HuH-7 (cell line): ENCODE results near the gene MAP3K2.
A peak's percentile ranks its signal among the peaks of the same experiment; 100 is the strongest.
"Not testable (repeated sequence)": the region's sequence is repeated elsewhere in the genome, so short reads cannot be mapped to it uniquely, and the experiment has no call there.

Experiments
- DNase-seq: peaks from one replicate; pipeline ENCODE4 v3.0.0; 2011; ENCODE audit warnings: low spot score

Gene MAP3K2

DNA sequence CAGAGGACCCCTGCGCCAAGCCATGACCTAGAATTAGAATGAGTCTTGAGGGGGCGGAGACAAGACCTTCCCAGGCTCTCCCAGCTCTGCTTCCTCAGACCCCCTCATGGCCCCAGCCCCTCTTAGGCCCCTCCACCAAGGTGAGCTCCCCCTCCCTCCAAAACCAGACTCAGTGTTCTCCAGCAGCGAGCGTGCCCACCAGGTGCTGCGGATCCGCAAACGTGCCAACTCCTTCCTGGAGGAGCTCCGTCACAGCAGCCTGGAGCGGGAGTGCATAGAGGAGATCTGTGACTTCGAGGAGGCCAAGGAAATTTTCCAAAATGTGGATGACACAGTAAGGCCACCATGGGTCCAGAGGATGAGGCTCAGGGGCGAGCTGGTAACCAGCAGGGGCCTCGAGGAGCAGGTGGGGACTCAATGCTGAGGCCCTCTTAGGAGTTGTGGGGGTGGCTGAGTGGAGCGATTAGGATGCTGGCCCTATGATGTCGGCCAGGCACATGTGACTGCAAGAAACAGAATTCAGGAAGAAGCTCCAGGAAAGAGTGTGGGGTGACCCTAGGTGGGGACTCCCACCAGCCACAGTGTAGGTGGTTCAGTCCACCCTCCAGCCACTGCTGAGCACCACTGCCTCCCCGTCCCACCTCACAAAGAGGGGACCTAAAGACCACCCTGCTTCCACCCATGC, 33.5 kb upstream of the MAP3K2 start:
- no peak for DNase-seq

DNA sequence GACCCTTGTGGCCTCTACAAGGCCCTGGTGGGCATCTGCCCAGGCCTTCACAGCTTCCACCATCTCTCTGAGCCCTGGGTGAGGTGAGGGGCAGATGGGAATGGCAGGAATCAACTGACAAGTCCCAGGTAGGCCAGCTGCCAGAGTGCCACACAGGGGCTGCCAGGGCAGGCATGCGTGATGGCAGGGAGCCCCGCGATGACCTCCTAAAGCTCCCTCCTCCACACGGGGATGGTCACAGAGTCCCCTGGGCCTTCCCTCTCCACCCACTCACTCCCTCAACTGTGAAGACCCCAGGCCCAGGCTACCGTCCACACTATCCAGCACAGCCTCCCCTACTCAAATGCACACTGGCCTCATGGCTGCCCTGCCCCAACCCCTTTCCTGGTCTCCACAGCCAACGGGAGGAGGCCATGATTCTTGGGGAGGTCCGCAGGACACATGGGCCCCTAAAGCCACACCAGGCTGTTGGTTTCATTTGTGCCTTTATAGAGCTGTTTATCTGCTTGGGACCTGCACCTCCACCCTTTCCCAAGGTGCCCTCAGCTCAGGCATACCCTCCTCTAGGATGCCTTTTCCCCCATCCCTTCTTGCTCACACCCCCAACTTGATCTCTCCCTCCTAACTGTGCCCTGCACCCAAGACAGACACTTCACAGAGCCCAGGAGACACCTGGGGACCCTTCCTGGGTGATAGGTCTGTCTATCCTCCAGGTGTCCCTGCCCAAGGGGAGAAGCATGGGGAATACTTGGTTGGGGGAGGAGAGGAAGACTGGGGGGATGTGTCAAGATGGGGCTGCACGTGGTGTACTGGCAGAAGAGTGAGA, 32.5 kb upstream of the MAP3K2 start:
- DNase-seq, result no peak

DNA sequence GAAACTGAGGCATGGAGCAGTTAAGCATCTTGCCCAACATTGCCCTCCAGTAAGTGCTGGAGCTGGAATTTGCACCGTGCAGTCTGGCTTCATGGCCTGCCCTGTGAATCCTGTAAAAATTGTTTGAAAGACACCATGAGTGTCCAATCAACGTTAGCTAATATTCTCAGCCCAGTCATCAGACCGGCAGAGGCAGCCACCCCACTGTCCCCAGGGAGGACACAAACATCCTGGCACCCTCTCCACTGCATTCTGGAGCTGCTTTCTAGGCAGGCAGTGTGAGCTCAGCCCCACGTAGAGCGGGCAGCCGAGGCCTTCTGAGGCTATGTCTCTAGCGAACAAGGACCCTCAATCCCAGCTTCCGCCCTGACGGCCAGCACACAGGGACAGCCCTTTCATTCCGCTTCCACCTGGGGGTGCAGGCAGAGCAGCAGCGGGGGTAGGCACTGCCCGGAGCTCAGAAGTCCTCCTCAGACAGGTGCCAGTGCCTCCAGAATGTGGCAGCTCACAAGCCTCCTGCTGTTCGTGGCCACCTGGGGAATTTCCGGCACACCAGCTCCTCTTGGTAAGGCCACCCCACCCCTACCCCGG, 31.8 kb upstream of the MAP3K2 start:
- no peak for DNase-seq

DNA sequence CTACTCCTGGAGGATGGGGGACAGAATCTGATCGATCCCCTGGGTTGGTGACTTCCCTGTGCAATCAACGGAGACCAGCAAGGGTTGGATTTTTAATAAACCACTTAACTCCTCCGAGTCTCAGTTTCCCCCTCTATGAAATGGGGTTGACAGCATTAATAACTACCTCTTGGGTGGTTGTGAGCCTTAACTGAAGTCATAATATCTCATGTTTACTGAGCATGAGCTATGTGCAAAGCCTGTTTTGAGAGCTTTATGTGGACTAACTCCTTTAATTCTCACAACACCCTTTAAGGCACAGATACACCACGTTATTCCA, 31.3 kb upstream of the MAP3K2 start:
- no peak for DNase-seq

DNA sequence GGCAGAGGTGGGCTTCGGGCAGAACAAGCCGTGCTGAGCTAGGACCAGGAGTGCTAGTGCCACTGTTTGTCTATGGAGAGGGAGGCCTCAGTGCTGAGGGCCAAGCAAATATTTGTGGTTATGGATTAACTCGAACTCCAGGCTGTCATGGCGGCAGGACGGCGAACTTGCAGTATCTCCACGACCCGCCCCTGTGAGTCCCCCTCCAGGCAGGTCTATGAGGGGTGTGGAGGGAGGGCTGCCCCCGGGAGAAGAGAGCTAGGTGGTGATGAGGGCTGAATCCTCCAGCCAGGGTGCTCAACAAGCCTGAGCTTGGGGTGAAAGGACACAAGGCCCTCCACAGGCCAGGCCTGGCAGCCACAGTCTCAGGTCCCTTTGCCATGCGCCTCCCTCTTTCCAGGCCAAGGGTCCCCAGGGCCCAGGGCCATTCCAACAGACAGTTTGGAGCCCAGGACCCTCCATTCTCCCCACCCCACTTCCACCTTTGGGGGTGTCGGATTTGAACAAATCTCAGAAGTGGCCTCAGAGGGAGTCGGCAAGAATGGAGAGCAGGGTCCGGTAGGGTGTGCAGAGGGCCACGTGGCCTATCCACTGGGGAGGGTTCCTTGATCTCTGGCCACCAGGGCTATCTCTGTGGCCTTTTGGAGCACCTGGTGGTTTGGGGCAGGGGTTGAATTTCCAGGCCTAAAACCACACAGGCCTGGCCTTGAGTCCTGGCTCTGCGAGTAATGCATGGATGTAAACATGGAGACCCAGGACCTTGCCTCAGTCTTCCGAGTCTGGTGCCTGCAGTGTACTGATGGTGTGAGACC, 30.7 kb upstream of the MAP3K2 start, which contains the start of gene PROC:
Gene PROC (plus strand): TSS at position 128 of the 812 bp plus-strand sequence. CDS start 1,516 bp downstream, outside the sequence.
- DNase-seq, result peak; percentile 74

DNA sequence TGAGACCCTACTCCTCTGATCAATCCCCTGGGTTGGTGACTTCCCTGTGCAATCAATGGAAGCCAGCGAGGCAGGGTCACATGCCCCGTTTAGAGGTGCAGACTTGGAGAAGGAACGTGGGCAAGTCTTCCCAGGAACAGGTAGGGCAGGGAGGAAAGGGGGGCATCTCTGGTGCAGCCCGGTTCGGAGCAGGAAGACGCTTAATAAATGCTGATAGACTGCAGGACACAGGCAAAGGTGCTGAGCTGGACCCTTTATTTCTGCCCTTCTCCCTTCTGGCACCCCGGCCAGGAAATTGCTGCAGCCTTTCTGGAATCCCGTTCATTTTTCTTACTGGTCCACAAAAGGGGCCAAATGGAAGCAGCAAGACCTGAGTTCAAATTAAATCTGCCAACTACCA, 29.6 kb upstream of the MAP3K2 start:
- DNase-seq, result no peak

DNA sequence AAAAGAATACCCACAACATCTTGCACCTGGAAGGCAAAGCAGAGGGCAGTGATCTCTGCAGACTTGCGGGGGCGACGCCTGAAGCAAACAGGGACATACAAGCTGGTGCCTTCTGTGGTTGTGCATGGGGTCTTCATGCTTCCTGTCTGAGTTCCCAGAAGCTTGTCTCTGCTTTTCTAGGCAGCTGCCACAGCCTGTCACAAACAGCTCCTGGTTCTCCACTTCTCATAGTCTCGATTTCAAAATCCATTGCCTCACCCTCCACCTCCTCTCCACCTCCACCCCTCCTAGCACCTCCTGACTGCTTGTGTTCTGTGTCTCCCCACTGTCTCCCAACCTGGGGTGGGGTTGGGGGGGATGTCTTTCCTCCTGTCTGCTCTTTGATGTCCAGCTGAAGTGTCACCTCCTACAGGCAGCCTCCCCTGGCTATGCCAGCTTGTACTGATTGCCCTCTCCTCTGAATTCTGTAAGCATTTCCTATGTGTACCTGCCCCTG, 28.8 kb upstream of the MAP3K2 start:
- DNase-seq, result no peak

DNA sequence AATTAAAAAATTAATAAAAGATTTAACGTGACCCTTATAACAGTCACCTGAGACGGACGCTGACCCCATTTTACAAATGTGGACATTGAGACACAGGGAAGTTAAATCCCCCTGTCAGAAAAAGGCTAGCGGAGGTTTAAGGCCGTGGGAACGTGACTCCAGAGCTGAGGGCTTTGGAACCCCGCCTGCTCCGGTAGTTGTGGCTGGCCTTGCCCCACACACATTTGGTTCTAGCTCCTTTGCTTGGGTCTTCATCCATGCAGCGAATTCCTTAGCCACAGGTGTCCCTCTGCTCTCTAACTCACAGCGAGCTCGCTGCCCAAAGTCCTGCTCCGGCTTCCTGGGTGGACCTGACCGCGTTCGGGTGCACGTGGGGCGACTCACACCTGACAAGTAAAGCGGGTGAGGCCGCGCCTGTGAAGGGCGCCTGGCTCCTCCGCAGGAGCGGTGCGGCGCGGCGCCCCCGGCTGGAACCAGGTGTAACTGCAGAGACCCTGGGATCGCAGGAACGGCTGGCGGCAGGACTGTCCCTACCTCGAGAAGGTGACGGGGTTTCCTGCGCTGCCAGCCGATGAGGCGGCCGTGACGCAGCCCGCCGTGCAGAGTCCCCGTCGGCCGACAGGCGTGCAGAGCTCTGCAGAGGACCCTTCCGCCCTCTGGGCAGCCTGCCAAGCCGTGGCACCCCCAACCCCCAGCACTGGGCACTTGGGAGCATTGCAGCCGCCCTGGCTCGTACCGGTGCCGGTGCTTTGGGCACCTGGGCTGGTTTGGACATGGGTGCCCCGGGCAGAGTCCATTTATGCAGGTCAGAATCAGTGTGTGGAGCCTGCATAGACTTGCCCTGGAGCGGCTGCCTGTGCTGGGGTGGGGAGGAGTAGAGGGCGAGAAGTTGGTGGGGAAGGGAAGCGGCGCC, 28.1 kb upstream of the MAP3K2 start:
- no peak for DNase-seq

DNA sequence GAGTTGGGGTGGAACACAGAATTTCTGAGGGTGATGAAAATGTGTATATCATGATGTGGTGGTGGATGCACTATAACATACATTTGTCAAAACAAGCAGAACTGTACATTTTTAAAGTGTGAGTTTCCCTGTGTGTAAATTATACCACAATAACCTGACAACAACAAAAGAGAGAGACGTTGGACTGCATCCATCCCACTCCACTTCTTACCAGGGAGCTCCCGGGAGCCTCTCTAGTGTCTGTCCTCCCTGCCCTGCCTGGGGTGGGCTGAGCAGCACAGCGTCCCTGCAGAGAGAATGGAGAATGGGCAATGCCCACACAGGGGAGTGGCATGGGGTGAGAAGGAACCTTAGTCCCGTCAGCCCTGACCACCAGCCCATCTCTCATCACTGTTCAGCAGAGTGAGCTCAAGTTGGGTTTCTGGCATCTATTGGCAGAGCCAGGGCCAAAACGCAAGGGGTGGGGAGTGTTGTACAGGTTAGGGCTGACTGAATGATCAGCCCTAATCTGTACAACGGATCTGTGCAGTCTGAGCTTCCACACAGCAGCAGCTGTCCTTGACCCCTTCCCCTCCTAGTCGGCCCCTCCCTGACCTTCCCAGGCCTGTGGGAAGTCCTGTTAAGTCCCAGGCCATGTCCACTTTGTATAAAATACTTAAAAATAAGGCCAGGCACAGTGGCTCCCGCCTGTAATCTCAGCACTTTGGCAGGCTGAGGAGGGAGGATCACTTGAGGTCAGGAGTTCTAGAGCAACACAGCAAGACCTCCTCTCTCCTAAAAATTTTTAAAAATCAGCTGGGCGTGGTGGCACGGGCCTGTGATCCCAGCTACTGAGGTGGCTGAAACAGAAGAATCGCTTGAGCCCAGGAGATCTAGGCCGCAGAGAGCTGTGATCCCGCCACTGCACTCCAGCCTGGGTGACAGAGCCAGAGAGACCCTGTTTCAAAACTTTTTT, 27.1 kb upstream of the MAP3K2 start:
- no peak for DNase-seq

DNA sequence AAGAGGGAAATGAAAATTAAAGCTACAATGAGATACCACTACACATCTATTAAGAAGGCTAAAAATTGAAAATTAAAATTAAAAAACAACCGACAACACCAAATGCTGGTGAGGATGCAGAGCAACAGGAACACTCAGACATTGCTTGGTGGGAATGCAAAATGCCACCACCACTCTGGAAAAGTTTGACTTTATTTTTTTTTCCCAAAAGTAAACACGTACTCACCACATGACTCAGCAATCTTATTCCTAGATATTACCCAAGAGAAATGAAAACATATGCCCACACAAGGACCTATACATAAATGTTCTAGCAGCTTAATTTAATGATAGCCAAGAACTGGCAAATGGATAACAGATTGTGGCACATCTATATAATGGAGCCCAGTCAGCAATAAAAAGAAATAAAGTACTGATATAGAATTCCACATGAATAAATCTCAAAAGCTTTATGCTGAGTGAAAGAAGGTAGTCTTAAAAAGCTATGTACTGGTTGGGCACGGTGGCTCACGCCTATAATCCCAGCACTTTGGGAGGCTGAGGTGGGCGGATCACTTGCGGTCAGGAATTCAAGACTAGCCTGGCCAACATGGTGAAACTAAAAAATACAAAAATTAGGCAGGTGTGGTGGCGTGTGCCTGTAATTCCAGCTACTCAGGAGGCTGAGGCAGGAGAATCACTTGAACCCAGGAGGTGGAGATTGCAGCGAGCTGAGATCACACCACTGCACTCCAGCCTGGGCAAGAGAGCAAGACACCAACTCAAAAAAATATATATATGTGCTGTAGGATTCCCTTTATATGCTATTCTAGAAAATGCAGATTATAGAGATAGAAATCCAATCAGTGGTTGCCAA, 26.2 kb upstream of the MAP3K2 start:
- DNase-seq, result no peak

DNA sequence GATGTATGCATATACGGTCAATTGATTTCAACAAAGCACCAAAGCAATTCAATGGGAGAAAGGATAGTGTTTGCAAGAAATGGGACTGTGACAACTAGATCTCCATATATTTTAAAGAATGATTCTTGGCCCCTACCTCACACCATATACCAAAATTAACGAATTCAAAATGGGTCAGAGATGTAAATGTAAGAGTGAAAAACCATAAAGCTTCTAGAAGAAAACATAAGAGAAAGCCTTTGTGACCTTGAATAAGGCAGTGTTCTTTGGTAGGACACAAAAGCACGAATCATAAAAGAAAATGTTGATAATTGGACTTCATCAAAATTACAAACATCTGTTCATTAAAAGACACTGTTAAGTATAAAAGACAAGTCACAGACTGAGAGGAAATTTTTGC, 25.4 kb upstream of the MAP3K2 start:
- no peak for DNase-seq

DNA sequence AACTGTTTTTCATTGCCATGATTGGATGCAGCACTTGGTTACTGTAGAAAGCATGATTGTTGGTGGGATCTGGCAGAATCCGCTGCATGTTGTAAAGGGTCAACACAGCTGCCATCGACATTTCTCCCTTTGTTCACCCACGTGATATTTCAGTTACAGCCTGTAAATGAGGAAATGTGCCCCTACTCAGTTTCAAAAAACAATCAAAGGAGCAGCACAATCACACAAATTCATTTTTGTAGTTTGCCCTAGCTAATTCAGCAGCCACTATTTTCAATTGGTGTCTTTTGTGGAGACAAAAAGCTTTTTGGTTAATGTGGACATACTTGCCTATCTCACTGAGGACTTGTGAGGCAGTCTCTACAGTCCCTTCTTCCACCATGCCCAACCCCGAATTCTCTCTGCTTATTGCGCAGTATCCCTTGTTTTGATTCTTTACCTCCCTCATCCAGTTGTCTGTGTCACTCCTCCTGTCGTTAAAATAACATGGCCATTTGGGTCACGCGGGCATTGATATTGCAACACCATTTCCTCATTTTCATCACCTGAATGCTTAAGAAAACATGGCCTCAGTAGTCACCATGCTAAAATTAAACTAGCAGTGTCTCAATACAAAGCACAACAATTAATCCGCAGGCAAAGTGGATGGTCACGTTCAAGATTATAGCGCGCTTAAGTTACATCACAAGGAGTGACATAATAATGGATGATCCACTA, 24.0 kb upstream of the MAP3K2 start:
- DNase-seq, result no peak

DNA sequence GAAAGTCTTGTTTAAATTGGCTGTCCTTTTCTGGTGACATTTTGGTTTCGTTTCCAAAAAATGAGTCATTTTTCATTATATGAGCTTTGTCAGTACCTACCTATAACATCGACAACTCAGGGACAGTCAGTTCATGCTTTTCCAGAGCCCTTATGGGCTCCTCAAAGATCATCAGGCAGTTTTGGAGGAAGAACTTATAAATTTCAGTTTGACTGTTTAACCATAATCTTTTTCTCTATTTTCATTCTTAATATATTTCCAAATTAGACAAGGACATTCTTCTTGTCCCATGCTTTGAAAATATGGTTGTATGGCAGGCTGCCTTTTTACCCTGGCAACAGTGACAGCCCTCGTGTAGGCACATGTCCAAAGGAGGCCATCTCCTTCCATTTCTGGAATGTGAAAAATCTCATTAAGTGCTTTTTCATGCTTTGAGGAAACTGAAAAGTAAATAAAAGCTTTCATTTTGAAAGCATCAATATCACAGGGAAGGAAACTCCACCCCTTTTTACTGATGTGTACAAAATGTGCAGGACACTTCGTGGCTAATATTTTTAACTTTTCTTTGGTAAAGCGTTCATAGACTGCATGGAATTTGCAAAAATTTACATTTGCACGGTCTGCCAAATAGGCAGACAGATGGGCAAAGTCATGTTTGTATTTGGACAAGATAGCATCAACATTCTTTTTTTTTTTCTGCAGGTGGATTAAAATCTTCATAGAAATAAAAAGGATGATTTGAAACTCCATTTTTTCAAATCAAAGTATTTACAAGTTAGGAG, 23.3 kb upstream of the MAP3K2 start:
- no peak for DNase-seq

DNA sequence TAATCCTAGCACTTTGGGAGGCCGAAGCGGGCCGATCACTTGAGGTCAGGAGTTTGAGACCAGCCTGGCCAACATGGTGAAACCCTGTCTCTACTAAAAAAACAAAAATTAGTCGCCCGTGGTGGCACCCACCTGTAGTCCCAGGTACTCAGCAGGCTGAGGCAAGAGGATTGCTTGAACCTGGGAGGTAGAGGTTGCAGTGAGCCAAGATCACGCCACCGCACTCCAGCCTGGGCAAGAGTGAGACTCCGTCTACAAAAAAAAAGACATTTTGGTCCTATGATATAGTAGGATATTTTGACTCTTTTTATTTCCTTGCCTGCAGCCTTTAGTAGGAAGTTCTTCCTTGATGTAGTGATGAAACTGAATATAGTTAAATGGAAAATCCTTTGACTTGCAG, 21.9 kb upstream of the MAP3K2 start:
- not testable (repeated sequence) for DNase-seq

DNA sequence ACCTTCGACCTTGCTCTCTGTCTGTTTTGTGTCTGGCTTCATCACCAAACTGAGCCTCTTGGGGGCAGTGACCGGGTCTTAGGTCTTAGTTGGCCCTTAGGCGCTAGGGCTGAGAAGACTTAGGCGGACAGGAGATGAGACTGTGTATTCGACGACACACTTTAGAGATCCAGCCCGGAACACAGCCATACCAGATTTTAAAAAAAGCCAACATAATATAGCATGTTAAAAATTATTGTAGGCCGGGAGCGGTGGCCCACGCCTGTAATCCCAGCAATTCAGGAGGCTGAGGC, 21.0 kb upstream of the MAP3K2 start:
- no peak for DNase-seq

DNA sequence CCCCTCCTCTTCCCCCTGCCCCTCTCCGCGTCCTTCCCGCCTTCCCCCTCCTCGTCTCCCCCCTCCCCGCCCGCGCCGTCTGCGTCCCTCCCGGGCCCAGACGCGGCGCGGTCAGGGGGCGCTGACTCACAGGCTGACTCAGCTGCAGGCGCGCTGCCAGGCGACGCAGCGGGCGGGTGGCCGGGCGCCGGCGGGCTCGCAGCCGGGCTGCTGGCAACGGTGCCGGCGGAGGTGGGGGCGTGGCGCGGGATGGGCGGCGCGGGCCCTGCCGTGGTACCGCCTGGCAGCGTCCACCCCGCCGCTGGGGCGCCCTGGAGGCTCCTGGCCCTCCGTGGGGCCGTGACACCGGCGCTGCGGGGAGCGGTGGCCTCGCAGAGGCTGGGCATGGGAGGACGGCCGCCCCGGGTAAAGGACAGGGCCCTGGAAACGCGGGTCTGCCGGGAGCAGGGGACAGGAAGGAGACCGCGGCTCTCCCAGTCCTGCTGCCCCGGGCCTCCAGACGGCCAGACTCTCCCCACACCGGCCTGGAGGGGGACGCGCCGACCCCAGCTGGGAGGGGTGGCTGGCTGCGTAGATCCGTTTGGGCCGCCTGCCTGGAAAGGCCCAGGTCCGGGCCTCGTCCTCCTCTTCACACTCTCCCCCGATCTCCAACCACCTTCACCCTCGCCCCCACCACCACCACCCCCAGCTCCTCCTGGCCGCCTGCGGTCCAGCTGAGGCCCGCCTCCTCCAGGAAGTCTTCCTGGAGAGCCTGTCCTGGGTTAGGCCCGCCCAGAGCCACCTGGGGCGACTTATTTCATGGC, 20.4 kb upstream of the MAP3K2 start:
- DNase-seq, result peak; percentile 88

DNA sequence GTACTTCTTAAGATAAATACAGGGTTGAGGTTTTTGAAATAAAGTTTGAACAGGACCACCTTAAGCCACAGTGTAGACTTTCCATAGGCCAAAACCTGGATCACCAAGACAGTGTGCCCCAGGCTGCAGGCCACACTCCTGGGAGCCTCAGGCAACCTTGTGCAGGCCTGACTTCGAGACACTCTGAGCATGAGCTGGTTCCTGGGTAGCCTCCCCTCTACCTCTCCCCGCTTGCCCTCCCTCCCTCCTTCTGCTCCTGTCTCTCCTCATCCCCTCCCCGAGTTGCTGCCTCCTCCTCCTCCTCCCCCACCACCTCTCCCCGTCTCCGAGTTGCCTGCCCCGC, 19.9 kb upstream of the MAP3K2 start:
- no peak for DNase-seq
